HG02885 (cell line): ENCODE measurements around the gene LURAP1L.

Experiments
- ATAC-seq: cut with Tn5 transposase; IDR thresholded peaks from one replicate; pipeline ENCODE4 v1.9.1; 2021; ENCODE audit warnings: mild to moderate bottlenecking; ENCODE audit not compliant: unreplicated experiment, poor library complexity

LURAP1L gene

DNA sequence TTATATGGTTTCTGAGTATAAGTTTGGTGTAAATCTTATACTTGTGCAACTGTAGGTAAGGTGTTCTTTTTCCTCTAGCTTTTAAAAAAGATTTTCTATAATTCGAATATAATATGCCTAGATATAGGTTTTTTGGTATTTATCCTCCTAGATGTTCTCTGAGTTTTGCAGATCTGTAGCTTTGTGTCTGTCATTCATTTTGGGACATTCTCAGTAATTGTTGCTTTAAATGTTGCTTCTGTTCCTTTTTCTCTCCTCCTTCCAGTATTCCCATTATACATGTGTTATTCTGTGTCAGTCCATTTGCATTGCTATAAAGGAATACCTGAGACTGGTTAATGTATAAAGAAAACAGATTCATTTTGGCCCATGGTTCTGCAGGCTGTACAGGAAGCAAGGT lies 33.7 kb downstream of the LURAP1L start:
- ATAC-seq = no peak

DNA sequence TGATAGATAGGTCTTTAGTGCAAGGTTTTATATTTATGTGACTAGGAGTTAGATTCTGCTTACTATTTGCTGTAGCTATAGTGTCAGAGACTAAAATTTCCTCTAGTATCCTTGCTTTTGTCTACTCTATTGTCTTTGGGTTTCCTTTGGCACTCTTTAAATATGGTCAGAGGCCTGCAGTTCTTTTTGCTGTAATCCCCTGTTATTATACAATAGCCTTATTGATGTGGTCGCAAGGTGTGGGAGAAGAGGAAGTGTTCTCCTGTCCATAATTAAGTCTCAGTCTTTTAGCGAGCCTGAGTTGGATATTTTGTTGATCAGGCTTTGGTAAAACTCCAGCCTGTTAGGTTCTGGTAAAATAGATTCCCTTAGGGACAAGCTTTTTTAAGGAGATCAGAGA lies 34.9 kb downstream of the LURAP1L start:
- no peak for ATAC-seq

DNA sequence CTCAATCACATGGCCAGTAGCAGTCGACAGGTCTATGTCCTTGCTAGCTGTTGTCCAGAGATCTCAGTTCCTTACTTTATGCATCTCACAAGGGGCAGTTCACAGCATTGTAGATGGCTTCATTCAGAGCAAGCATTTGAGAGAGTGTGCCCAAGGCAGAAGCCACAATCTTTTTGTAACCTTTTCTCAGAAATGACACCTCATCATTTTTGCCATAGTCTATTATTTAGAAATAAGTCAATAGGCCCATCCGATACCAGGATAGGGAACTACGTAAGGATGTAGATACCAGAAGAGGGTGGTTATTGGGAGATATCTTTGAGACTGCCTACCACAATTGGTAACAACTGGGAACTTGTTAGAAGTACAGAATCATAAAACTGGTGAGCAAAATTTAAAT lies 37.1 kb downstream of the LURAP1L start:
- ATAC-seq = no peak

DNA sequence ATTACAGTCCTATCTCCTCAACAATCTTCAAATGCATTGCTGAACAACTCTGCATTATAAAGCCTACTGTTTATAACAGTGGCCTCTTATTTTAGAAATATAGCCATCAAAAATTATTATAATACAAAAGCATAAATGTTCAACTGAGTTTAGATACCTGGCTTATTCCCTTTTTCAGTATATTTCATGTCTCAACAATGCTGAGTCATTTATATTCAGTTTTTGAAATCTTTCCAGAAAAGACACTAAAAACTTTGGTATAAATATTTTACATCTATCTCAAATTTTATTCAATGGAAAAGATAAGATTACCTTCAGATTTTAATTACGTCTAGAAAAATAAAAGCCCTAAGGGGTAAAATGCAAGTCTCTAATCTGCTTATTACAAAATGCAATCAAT lies 37.9 kb downstream of the LURAP1L start:
- no peak for ATAC-seq

DNA sequence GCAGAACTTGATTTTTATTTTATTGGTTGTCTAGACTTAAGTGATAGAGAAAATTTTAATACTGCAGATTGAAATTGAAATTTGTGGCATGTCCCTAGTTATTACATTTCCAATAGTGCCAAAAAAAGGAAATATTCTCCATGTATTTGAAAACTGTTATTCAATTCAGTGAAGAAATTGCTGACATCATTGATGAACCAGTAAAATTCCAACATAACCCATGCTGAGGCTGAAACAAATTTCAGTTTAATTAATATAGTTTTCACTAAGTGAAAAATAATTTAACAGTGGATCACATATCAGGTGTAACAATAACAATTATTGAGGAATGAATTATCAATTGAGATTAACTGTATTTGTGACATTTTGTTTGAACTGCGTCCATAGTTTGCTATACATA lies 38.7 kb downstream of the LURAP1L start:
- no peak for ATAC-seq

DNA sequence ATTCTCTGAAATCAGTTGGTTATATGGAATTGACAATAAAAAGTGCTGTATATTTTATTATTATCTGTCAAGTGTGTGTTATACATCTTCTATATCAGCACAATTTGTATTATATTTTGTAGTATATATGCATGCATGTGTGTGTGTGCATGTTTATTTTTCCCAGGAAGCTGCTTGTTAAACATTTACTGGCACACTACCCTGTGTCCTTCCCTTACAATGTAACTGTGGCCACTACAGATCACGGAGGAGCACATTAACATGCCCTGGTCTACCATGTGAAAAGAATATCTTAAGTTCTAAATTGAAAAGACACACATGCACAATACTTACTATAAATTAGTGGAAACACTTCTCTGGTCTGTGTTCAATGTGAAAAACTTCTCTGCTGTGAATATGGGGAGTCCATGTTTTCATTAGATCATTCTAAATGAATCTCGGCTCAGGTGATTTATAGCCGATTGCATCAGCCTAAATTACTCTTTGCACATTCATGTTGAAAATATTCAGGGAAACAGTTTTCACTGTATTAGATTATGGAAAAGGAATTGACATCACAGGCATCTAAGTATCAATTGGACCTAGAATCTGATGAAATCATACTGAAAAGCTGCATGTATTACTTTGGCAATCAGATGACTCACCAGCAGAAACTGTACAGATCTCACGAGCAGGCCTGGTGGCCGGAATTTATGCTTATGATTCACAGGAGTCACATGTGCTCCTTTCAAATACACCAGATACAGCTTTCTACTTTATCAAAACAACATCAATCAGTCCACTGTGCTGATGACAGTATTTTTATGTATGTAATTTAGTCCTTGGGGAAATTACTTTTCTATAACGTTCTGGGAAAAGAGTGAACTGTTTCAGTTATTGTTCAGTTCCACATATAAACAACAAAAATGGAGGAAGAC lies 39.4 kb downstream of the LURAP1L start:
- peak; percentile 63 for ATAC-seq

DNA sequence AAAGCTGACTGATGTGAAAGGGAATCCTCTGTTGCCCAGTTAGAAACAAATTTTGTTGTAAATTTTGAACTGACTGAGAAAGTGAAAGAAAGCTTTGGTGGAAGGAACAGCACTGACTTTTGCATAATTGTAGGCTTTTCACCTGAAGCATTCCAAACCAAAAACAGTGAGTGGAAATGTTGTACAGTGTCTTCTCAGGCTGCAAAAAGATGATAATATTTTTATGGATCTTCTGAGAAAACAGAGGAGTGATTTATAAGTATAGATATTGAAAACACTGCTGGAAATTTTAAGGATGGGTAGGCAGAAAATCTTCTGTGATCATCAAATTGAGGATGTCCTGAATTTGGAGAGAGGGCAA lies 40.0 kb downstream of the LURAP1L start:
- peak; percentile 13 for ATAC-seq

DNA sequence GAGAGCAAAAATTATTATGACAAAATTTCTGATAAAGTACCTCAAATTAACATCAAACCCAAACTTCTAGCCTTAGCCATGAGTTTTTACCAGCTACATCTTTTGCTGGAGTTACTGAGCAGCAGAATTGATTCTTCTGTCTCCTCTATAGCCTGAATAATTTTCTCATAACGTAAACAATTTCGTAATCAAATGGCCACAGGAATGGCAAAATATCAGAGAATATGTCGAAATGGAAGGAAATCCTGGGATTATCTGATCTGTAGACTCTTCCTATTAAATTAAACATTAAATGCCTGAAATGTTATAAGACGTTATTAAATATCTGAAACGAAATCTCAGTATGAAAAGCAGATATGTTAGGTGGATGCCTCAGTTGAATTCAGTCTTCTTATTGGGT lies 41.1 kb downstream of the LURAP1L start:
- ATAC-seq = no peak

DNA sequence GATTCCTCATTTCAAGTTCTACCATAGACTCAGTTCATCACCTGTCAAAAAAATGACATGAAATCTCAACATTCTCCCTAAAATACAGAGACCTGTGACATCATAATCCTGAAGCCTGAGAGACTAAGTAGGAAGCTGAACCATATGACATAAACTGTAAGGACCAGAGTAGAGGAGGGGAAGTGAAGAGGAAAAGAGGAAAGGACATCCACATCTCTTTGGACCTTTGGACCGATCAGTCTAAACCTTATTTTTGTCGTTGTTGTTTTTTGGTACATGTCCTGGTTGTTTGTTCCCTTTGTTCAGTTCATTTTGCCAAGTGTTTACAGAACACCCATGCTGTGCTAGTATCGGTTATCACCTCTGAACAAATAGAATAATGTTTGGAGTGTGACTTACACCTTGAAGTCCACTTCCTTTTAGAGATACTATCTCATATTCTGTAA lies 41.9 kb downstream of the LURAP1L start:
- no peak for ATAC-seq

DNA sequence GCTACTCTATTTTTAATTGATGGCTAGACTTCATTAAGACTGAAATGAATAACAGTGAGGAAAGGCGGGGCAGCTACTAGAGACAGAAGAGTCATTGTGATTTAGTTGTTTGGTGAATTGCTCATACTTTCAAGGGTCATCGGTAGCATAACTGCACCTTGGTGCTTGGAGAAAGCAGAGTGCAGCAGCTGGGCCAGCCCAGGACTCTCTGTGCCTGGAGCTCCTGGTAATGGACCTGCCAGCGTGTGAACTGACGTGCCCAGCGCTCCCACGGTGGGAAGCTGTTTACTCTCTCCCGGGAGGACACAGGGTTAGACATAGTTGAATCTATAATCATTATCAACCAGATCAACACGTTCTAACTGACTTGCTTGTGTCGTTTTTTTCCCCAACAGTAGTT lies 42.9 kb downstream of the LURAP1L start:
- no peak for ATAC-seq

DNA sequence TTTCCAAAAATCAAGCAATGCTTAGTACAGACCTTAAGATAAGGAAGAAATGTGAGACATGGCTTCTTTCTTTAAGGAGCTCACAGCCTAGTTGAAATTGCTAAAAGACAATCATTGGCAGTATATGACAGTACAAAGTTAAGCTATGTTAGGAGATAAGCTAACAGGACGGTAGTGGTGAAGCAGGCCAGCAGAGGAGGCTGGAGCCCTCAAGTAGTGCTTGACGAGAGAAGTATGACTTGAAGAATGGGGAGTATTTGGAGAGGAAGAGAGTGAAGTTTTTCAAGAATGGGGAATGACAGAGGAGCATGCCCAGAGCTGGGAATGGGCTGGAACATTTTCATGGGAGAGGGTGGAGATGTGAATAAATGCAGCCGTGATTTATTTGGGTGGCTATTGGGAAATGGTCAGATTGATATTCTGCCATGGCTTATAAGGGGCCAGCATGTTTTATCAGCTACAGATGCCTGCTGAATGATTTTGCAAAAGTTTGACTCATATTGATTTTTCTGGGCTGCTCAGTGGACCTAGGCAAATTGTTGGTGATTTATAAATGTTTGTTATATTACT lies 43.7 kb downstream of the LURAP1L start:
- ATAC-seq = no peak

DNA sequence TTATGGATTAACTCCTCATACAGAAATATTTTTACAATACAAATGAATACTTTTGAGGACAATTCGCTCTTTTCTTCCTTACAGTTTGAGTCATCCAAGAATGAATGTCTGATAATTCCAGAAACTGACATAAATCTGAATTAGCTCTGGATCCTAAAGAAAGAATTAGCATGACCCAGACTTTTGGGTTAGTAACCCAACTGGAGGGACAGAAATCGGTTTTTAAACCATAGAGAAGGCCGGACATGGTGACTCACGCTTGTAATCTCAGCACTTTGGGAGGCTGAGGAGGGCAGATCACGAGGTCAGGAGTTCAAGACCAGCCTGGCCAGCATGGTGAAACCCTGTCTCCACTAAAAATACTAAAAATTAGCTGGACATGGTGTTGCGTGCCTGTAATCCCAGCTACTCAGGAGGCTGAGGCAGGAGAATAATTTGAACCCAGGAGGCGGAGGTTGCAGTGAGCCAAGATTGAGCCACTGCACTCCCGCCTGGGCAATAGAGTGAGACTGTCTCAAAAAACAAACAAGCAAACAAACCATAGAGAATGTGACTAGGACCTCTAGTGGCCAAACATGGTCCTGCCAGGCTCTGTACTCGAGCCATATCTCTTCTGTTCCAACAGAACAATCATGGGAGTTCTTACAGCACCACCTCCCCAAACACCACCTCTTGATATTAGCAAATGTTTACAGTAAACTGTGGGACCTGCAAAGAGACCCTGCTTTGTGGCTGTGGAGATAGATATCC lies 44.8 kb downstream of the LURAP1L start:
- ATAC-seq = peak; percentile 86

DNA sequence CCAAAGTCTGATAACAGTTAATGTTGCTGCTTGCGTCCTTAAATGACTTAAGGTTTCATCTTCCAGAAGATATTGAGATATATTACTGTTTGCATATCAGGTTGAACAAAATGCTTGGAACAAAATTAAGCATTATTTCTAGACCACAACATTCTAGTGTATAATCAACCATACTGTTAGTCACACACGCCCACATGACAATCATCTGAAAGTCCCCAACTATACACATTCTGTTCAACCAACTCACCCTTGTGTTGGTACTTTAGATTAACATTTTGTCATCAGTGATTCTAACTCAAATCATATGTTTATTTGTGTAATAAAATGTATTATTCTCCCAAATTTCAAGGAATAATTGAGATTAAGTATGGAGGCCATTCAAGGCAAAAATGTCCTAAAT lies 47.3 kb downstream of the LURAP1L start:
- no peak for ATAC-seq

DNA sequence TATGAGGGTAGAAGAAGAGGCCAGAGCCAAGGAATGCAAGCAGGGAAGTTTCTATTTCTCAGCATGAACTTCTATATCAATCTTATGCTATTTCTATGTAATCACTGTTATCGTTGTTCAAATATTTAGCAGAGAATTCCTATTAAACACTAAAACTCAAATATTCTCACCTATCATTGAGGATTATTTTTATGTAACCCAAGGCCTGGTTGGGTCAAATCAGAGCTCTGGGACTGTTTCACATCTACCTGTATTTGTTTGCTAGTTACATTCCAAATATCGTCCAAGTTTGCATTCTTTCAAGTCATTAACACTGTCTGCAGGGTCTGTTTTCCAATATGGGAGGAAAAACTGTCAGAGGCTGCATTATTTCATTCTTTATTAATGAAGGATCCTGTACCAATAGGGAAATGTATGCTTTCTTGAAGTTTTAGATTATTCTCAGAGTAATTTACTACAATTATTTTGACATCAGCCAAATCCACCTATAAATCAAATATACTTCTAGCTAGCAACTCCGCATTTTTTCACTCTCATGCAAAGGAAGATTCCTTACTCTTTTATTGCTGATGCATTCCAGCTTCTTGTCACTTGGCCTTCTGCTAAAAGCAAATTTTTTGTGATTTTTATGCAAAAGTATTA lies 52.2 kb downstream of the LURAP1L start:
- no peak for ATAC-seq

DNA sequence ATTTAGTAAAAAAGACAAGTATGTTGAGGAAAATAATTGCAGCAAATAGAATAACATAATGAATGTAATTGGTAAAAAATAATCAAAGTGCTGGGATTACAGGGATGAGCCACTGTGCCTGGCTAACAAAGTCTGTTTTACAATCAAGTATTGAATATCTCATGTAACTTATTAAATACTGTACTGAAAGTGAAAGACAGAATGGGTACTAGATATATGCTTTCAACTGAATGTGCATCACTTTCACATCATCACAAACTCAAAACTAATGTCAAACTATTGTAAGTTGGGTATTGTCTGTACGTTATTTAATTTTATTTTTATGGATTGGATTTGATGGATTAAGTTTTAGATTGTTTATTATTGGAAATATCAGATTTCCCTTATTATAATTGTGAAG lies 58.9 kb downstream of the LURAP1L start:
- no peak for ATAC-seq

DNA sequence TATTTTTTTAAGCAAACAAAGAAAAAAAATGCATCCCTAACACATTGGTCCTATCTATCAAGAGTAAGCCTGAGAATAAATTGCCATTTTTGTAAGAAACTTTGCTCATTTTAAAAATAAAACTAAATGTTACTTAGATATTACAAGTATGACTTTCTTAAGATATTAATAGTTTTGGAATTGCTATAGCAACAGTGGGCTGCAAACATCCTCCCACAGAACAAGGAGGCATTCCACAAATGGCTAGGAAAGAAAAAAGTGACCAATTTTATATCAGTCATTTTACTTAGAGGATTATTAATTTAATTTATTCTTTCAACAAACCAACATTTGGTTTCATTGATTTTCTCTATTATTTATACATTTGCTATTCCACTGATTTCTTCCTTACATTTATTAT lies 63.7 kb downstream of the LURAP1L start:
- no peak for ATAC-seq

DNA sequence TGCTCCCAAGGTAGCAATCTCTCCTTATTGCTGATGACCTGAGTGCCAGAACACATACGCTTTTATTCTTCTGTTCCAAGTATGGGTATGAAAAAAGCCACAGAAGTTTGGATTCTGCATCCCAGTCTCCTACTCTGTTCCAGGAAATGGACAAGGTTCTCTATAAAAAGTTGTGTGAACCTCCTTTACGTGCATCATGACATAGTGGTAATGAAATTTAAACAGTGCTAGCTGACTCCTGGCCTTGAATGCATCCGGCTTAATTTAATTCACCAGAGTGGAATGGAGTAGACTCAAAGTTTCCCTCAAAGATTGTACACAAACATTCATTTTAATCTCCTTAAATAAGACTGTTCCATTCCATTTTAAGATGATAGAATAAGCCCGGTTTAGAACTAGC lies 68.9 kb downstream of the LURAP1L start:
- no peak for ATAC-seq

DNA sequence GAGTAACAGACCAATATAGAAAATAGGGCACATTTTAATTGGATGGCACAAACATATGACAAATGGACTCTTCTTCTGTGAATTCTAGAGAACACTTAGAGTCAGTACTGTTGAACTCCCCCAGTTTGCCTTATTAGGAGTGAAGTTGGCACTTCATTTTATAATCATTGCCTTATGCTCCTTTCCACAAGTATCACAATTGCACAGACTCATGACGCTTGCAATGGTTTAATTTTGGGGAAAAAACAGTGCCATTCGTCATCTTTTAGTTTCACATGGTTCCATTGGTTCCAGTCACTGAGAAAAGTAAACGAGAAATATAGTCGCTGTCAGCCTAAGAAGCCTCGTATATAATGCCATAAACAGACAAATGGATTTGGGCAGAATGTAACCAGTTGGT lies 71.2 kb downstream of the LURAP1L start:
- ATAC-seq = no peak

DNA sequence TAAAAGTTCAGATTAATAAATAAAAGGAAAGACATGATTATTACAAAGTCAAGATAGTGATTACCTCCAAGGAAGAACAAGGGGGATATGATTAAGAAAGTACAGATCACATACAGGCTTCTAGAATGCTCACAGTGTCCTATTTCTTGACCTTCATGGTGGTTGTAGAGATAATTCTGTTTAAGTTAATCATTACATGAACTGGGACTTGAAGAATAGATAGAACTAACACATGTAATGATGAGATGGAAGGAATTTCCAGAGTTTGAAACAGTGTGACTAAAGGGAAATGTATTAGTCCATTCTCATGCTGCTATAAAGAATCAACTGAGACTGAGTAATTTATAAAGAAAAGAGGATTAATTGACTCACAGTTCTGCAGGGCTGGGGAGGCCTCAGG lies 72.7 kb downstream of the LURAP1L start:
- ATAC-seq = no peak

DNA sequence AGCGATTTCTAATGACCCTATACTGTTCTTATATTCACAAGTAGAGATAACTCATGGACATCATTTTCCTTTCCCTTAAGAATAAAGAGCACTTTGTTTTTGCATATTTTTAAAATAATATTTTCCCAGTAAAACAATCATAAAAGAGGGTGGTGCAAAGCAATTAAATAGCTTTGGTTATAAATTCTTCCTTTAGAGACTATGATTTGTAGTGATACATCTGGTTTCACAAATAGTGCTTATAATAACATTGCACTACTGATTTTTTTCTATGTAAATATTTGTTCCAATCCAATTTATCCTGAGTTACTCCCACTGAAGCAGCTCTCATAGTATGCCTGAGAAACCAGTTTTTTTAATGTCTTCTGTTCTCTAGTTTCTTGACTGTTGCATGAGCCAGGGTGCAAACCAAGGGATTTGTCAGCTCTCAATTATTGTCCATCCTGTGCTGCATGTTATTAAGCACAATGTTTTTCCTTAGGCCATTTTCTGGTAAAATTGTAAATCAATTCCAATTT lies 74.7 kb downstream of the LURAP1L start:
- ATAC-seq = no peak
